ENCODE data around the gene SMC5.
"Not testable (repeated sequence)": the region's sequence is repeated elsewhere in the genome, so short reads cannot be mapped to it uniquely, and the experiment has no call there.

SMC5 gene

GRCh38 chr9:70258692-70259511, at the start of gene SMC5:
Gene SMC5 (plus strand): TSS chr9:70258978. CDS start chr9:70259079, 101 bp downstream.
- in situ Hi-C loops (cut with MboI; ENCODE audit: low sequenced_read_pairs): no loop called here

- in situ Hi-C loops (cut with MboI; ENCODE audit: low sequenced_read_pairs): no loop called here
Measured at GRCh38 chr9:70217029-70217428, 41.7 kb upstream of the SMC5 start.

- in situ Hi-C loops (cut with MboI; ENCODE audit: low sequenced_read_pairs): no loop called here
Measured at GRCh38 chr9:70218767-70219166, 40.0 kb upstream of the SMC5 start.

GRCh38 chr9:70220216-70220615, 38.6 kb upstream of the SMC5 start:
- in situ Hi-C loops (cut with MboI; ENCODE audit: low sequenced_read_pairs): no loop called here

DNA sequence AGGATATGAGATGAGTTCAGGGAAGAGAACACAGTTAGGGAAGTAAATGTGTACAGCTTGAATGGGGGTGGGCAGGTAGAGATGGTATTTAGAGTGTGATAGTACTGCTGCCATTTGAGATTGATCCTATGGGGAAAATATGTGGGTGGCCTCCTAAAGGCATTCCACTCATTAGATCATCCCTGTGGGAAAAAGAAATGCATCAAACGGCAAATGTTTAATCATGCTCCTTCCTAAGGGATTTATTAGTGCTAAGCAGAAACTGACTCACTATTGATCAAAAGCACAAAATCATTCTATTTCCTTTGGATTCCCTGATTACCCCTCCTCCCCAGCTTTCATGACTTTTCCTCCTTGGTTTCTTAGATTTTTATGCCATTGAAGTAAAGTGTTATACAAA, 36.4 kb upstream of the SMC5 start:
- in situ Hi-C loops (cut with MboI; ENCODE audit: low sequenced_read_pairs): no loop called here

GRCh38 chr9:70228118-70228517, 30.7 kb upstream of the SMC5 start:
- in situ Hi-C loops (cut with MboI; ENCODE audit: low sequenced_read_pairs): no loop called here

- in situ Hi-C loops (cut with MboI; ENCODE audit: low sequenced_read_pairs): no loop called here
Measured at GRCh38 chr9:70228611-70229010, 30.2 kb upstream of the SMC5 start.

DNA sequence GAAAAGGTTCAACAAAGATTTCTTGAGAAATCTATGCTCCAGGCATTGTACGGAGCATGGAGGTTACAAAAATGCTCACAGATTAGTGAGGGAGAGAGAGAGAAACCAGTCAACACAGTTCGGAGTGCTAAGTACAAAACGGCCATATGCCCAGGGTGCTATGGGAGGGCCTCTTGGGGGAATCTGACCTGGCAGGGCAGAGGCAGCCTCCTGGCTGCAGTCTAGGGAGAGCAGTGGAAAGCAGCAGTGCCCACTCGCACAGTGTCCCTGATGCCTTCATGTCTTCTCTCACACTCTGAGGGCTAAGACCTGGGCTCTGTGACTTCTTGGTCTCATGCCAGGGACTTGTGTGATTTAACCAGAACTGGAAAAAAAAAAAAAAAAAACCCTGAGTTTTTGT, 29.8 kb upstream of the SMC5 start:
- in situ Hi-C loops (cut with MboI; ENCODE audit: low sequenced_read_pairs): no loop called here

DNA sequence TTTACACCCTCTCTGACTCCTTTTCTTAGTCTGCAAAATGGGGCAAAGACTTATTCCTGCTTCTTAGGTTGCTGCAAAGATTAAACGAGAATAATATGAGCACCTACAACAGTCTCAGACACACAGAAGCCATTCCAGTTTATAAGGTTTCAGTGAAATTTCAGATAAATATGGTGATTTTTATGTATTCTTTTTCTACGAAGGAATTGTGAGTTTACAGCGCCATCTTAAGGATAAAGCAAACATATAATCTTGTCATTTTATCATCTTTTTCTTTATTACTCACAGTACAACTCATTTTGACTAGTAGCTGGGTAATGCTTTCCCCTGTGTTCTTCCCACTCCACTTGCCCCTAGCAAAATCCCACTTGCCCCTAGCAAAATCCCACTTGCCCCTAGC, 29.2 kb upstream of the SMC5 start:
- in situ Hi-C loops (cut with MboI; ENCODE audit: low sequenced_read_pairs): no loop called here

GRCh38 chr9:70232476-70232875, 26.3 kb upstream of the SMC5 start:
- in situ Hi-C loops (cut with MboI; ENCODE audit: low sequenced_read_pairs): no loop called here

GRCh38 chr9:70234208-70234607, 24.6 kb upstream of the SMC5 start:
- in situ Hi-C loops (cut with MboI; ENCODE audit: low sequenced_read_pairs): not testable (repeated sequence)

DNA sequence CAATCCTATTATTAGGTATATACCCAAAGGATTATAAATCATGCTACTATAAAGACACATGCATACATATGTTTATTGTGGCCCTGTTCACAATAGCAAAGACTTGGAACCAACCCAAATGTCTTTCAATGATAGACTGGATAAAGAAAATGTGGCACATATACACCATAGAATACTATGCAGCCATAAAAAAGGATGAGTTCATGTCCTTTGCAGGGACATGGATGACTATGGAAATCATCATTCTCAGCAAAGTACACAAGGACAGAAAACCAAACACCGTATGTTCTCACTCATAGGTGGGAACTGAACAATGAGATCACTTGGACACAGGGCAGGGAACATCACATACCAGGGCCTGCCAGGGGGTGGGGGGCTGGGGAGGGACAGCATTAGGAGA, 12.8 kb upstream of the SMC5 start:
- in situ Hi-C loops (cut with MboI; ENCODE audit: low sequenced_read_pairs): not testable (repeated sequence)

DNA sequence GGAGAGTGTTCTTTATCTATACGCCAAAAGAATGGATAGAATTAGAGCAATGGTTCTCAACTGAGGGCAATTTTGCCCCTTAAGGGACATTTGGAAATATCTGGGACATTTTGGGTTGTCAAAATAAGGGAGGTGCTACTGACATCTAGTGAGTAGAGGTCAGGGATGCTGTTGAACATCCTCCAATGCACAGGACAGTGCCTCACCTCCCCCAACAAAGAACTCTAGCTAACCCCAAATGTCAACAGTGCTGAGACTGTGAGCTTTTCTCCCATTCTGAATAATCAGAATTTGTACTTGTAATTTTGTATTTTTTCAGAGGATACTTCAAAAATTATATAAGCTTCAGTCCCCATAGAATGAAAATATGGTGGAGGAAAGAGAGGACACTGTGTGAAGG, 8.6 kb upstream of the SMC5 start:
- in situ Hi-C loops (cut with MboI; ENCODE audit: low sequenced_read_pairs): no loop called here

DNA sequence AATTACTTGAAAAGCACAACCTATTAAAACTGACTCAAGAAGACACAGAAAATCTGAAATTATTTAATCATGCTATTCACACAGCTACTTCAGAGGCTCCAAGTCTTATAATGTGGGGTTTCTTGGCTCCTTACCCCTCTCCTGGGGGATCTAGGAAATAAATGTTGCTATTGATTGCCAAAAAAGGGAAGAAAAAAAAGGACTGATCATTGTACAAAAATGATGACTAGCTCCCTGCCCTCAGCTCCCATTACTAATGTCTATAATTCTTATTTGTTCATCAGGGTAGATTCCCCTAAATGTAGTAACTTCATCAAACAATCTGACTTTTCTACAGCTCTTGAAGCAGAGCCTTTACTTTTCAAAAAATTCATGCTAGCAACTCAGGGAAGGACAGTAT, 3.3 kb upstream of the SMC5 start:
- in situ Hi-C loops (cut with MboI; ENCODE audit: low sequenced_read_pairs): no loop called here

DNA sequence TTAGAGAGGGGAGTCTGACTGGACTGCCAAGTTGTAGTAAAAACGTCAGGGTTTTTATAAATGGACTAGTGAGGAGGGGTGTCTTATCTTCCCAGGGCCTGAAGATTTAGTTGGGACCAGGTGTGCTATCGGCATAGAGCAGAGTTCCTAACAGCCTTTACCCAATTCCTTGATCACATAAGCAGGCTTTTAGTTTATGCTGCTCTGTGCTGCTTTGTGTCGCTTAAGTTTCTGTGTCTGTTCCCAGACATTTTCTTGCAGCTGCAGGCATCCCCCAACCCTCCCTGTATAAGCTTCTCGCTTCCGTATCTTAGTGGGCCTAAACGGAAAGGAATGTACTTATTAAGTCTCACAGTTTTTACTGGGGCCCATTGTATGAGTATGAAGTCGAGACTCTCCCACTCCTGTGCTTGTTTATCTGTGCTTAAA, 2.6 kb upstream of the SMC5 start:
- in situ Hi-C loops (cut with MboI; ENCODE audit: low sequenced_read_pairs): no loop called here

- in situ Hi-C loops (cut with MboI; ENCODE audit: low sequenced_read_pairs): no loop called here
Measured at GRCh38 chr9:70257502-70257901, 1.3 kb upstream of the SMC5 start.

DNA sequence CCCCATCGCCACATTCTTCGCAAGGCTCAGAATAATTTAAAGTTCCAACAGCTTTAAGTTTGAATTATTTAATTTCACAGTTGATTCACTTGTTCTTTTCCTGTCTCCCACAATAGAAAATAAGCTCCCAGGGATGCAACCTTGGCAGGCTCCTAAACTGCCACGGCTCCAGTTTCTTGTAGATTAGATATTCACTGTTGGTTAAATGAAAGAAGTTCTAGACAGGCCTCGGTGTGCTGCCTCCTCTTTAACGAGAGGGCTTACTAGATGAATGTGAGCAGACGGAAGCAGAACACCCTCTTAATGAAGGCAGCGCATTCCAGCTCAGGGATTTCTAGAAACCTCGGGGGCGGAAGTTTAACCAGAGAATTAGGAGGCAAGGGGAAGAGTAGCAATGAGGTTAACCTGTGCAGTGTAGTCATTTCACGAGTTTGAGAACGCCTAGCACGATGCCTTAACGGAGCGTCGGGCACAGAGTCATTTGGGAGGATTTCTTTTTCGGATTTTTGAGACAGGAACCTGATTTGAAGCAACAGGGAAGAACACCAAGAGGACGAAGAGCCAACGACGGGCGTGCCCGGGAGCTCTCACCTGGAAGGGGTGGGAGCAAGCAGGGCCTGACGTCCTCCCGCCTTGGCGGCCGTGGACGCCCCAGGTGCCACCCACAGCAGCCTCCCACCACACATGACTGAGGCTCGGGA, 637 bp upstream of the SMC5 start:
- in situ Hi-C loops (cut with MboI; ENCODE audit: low sequenced_read_pairs): no loop called here

GRCh38 chr9:70259512-70259802, 679 bp downstream of the SMC5 start:
- in situ Hi-C loops (cut with MboI; ENCODE audit: low sequenced_read_pairs): no loop called here

DNA sequence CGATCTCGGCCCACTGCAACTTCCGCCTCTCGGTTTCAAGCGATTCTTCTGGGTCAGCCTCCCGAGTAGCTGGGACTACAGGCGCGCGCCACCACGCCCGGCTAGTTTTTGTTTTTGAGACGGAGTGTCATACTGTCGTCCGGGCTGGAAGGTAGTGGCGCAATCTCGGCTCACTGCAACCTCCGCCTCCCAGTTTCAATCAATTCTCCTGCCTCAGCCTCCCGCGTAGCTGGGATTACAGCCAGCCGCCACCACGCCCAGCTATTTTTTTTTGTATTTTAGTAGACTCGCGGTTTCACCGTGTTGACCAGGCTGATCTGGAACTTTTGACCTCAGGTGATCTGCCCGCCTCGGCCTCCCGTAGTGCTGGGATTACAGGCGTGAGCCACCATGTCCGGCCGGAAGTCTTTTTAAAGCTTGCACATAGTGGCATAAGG, 1.2 kb downstream of the SMC5 start:
- in situ Hi-C loops (cut with MboI; ENCODE audit: low sequenced_read_pairs): no loop called here

GRCh38 chr9:70260606-70261005, 1.8 kb downstream of the SMC5 start:
- in situ Hi-C loops (cut with MboI; ENCODE audit: low sequenced_read_pairs): no loop called here

- in situ Hi-C loops (cut with MboI; ENCODE audit: low sequenced_read_pairs): no loop called here
Measured at GRCh38 chr9:70261131-70261870, 2.5 kb downstream of the SMC5 start.

DNA sequence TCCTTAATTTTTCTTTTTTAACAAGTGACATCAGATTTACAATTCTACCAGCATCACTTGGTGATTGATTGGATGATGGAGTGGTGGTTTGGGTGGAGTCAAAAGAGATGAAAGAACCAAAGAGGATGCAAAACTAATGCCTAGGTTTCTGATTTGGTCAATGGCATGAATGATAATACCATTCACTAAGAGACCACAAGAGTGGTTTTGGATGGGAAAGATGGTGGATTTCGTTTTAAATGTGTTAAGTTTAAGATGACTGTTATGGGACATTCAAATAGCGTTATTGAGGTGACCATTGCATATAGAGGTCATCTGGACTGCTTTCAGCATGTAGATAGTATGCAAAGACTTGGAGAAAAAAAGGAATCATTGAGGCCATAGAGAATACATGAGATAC, 3.6 kb downstream of the SMC5 start:
- in situ Hi-C loops (cut with MboI; ENCODE audit: low sequenced_read_pairs): no loop called here

Data from HL-60/S4 treated with retinoic acid at 250 ng/mL for 4 days and 3 days (cell line).